H1 (cell line): ENCODE data around the gene ADCY9. TPM values are rescaled to one million over a fixed set of nuclear protein-coding genes. Genes with fewer than 3 reads are reported as not detected.

Experiments used
- CBX8 ChIP-seq: fragments of 300-800, 300-1000 bp; sonication (generic); IDR thresholded peaks from 2 replicates; pipeline ENCODE4 v1.7.1; 2016; ENCODE audit warnings: low read depth, low read length, borderline replicate concordance
- CHD1 ChIP-seq: IDR thresholded peaks from 2 replicates; pipeline ENCODE4 v1.6.1; 2012; ENCODE audit warnings: low read depth, low read length, improper control_type of control experiment
- CTCF ChIP-seq, 3 experiments: IDR thresholded peaks; 1 replicate in 2 of 3; 2 replicates in 1 of 3; pipeline versions ENCODE4 v1.5.1 to v1.6.1; 2011; ENCODE audit warnings: low read length in 3 of 3, mild to moderate bottlenecking in 3 of 3, inconsistent platforms in 2 of 3, low read depth in 1 of 3, moderate library complexity in 1 of 3; ENCODE audit not compliant: insufficient read depth in 1 of 3; ENCODE audit errors: control extremely low read depth in 1 of 3
- KDM1A ChIP-seq: fragments of 200-600, 300-600 bp; sonication (generic); IDR thresholded peaks from 2 replicates; pipeline ENCODE4 v1.7.1; 2016; ENCODE audit warnings: mild to moderate bottlenecking, low read length, borderline replicate concordance
- PHF8 ChIP-seq: fragments of 200-600 bp; sonication (generic); conservative IDR thresholded peaks from 2 replicates; pipeline ENCODE4 v1.7.1; 2012; ENCODE audit warnings: low read depth, mild to moderate bottlenecking, inconsistent platforms, low read length, moderate library complexity
- RAD21 ChIP-seq, 2 experiments: IDR thresholded peaks in 1 of 2; conservative IDR thresholded peaks in 1 of 2; 2 replicates each; pipeline ENCODE4 v1.6.1; 2011; ENCODE audit warnings: low read depth in 2 of 2, low read length in 2 of 2, improper control_type of control experiment in 1 of 2, inconsistent platforms in 1 of 2, mild to moderate bottlenecking in 1 of 2, moderate library complexity in 1 of 2
- RBBP5 ChIP-seq: IDR thresholded peaks from 2 replicates; pipeline ENCODE4 v1.7.1; 2012; ENCODE audit warnings: low read depth, mild to moderate bottlenecking, inconsistent platforms, low read length, moderate library complexity, borderline replicate concordance
- SP2 ChIP-seq: IDR thresholded peaks from 2 replicates; pipeline ENCODE4 v1.6.1; 2012; ENCODE audit warnings: mild to moderate bottlenecking, low read length, inconsistent platforms
- SP4 ChIP-seq: IDR thresholded peaks from 2 replicates; pipeline ENCODE4 v1.6.1; 2012; ENCODE audit warnings: low read length, inconsistent platforms
- polyA plus RNA-seq, 7 experiments: library from polyadenylated mRNA; depleted of rRNA in 3 of 7; stranded (reverse) in 5 of 7; unstranded in 2 of 7; fragments of >200 nt in 5 of 7; fragments of 200-250 nt in 2 of 7; gene quantifications; 1 replicate in 5 of 7; 2 replicates in 1 of 7; 4 replicates in 1 of 7; pipeline versions ENCODE4 v1.2.1 to v1.2.3, GENCODE V29; 2011 to 2013; ENCODE audit warnings: missing spikeins in 2 of 7, mixed read lengths in 2 of 7
- total RNA-seq: library from RNA; stranded (reverse); fragmentation: NEBNext Ultra II Directional; extraction: Animal tissue kit (Norgen Biotek cat#: 25700); gene quantifications from 2 replicates; pipeline ENCODE4 v1.2.1, GENCODE V29; 2021

ADCY9 gene
- total and polyA plus RNA-seq, 2 of the 8 experiments (the other 6 are each of a cell fraction or from before 2014, with no cell fraction given) = 5.4 to 13.1 TPM

- TF ChIP-seq SP4 (0 out of 2 replicates have a peak, but pooled peaks have one; percentile 63), RBBP5 (no peak), RAD21 (IDR thresholded peaks at IDR 0.05 in 1 of 2, conservative IDR thresholded peaks at IDR 0.05 in 1 of 2; ENCODE audit: low read depth in 2 of 2, low read length in 2 of 2) (peak; percentile 63 to 82), CTCF (IDR thresholded peaks at IDR 0.05; ENCODE audit: control extremely low read depth in 1 of 3, insufficient read depth in 1 of 3, low read depth in 1 of 3, low read length in 3 of 3) (peak; percentile 77 to 96 (median 93)), CHD1 (no peak), PHF8 (no peak), SP2 (no peak), KDM1A (no peak), CBX8 (no peak)
Measured at GRCh38 chr16:3938843-3939624, 177.2 kb downstream of the ADCY9 start (continued).
